AML-193 (cell line): ENCODE results near the gene NCLN.
"Not testable (repeated sequence)": the region's sequence is repeated elsewhere in the genome, so short reads cannot be mapped to it uniquely, and the experiment has no call there.

Experiments used
- DNase-seq, 2 experiments: peaks; one replicate each; lab custom pipeline; 2025; lab: John Stamatoyannopoulos, UW

Gene NCLN

DNA sequence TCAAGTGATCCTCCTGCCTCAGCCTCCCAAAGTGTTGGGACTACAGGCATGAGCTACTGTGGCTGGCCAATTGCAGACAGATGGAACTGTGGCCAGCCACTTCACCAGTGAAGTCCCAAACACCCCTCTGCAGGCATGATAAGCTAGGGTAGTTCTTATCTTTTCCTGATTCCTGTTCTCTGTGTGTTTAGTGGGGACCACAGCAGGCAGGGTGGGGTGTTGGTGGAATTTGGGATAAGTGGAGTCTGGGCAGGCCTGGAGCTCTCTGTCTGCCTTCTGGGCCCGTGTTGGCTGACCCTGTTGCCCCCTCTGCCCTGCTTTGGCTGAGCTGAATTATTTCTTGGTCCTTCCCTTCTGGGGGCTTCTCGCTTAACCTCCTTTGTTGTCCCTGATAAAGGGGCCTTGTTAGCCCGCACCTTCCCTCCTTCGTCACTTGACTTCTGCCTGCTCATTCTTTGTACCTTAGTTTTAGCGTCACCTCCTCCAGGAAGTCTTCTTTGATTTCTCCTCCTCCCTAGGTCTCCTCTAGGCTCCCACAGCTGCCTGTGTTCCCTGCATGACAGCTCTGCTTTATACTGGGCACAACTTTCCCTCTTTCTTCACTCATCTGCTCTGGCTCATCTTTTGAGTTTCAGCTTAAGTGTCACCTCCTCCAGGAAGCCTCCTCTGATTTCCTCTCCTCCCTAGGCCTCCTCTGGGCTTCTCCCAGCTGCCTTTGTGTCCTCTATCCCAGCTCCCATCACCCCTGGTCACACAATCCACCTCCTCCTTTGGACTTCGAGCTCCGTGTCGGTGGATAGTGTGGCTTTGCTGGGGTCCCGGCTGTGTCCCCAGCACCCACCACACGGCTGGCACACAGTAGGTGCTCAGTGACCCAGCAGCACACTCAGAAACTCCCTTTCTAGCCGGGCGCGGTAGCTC lies 1.7 kb upstream of the NCLN start:
- DNase-seq = no peak

DNA sequence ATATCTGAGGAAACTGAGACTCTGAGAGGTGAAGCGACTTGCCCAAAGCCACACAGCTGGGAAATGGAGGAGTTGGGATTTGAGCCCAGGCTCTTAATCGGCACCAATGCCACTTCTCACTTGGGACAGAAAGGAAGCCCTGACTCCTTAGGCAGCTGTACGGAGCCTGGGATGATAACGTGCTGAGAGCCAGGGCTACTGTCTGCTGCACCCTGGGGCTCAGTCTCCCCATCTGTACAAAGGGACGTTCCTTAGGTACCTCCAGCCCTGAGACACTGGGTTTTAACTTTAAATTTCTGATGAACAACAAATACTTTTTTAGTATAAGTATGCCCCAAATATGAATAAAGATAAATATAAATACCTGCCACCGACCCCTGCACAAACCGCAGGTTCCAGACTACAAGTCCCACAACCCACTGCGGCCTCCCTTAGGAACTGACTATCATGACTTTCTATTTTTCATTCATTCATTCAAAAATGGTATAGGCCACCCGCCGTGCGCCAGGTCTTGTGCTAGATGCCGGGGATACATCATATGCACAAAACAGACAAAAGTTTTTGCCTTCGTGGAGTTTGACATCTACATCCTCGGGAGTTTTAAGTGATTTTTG lies 776 bp upstream of the NCLN start:
- DNase-seq = peak; percentile 72 to 77

DNA sequence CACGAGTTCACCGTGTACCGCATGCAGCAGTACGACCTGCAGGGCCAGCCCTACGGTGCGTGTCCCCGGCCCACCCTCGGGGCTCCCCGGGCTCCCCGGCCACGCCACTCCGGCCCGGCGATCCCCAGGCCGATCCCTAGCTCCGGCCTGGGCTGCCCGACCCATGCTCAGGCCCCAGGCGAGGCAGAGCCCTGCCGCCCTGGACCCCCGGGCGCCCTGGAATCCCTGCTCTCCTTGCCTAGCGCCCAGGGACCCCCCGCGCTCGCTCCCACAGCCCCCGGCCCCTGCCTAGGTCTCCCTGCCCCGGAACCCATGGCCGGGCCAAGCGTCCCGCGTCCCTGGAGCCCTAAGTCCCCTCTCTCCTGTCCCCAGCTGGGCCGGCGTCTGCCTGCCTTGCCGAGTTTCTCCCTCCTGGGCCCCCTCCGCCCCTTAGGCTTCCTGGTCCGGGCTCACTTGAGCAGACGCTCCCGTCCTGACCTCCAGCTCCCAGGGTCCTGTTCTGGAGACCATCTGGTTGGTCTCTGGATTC lies 494 bp downstream of the NCLN start:
- DNase-seq = no peak

DNA sequence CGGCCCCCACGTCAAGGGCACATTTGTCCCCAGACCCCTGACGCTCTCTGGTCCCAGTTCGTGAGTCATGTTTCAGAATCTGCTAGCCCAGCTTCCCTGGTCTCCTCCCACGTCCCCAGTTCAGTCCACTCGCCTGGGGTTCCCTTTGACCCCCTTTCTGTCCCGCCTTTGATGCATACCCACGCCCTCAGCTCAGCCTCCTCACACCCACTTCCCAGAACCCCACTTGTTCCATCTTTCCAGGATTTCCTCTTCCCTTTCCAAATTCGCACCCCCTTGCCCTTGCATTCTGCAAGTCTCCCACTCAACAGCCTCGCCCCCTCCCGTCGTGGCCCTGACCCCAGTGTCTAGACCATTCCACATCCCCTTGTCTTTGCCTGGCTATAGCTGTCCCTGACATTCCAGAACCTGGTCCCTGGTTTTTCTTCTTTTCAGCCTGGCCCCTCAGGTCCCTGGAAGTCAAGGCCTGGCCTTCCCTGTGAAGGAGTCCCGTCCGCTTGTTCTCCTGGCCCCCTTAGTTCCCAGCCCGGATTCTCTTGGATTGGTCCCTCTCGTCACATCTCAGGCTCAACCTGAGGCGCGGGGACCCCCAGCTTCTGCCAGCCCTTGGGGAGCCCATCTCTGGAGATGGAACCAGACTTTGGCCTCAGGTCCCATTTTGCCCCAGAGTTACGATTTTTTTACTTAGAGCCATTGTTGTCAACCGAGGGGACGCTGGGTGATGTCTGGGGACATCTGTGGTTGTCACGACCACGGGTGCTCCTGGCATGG lies 1.3 kb downstream of the NCLN start:
- DNase-seq = no peak

DNA sequence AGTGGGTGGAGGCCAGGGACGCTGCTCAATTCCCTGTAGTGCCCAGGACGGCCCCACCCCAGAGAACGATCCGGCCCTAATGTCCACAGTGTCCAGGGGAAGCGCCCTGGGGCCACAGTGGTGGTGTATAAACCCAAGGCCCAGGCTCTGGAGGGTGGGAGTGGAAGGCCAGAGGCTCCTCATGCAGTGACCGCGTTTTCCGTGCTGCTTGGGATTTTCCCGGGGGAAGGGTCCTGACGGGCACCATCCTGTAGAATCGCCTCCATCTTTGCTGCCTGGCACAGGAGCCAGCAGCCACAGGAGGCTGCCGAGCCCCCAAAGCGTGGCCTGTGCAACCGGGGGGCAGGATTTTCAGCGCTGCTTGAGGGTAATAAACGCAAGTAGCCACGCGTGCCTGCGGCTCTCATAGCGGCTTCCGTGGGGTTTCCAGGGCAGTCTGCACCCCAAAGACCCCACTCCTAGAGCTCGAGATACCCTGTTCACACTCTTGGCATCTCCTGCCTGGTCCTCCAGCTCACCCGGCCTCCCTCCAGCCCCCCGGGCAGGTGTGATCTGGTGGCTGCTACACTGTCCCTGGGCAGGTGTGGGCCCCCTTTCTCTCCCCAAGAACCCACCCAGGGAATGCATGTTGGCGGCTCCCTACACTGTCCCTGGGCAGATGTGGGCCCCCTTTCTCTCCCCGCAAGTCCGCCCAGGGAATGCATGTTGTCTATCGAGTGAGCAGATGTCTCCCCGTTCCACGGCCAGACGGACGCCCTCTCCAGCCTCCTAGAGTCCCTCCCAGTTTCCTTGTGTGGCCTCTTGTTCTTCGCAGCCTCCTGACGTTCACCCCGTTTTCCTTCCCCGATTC lies 2.2 kb downstream of the NCLN start:
- DNase-seq = no peak

GRCh38 chr19:3188627-3189596 lies 3.2 kb downstream of the NCLN start:
- peak; percentile 15 to 52 for DNase-seq

- DNase-seq = no peak
These were observed 4.2 kb downstream of the NCLN start for GRCh38 chr19:3189702-3190469.

- DNase-seq = no peak
These were observed 4.7 kb downstream of the NCLN start for GRCh38 chr19:3190470-3190770.

DNA sequence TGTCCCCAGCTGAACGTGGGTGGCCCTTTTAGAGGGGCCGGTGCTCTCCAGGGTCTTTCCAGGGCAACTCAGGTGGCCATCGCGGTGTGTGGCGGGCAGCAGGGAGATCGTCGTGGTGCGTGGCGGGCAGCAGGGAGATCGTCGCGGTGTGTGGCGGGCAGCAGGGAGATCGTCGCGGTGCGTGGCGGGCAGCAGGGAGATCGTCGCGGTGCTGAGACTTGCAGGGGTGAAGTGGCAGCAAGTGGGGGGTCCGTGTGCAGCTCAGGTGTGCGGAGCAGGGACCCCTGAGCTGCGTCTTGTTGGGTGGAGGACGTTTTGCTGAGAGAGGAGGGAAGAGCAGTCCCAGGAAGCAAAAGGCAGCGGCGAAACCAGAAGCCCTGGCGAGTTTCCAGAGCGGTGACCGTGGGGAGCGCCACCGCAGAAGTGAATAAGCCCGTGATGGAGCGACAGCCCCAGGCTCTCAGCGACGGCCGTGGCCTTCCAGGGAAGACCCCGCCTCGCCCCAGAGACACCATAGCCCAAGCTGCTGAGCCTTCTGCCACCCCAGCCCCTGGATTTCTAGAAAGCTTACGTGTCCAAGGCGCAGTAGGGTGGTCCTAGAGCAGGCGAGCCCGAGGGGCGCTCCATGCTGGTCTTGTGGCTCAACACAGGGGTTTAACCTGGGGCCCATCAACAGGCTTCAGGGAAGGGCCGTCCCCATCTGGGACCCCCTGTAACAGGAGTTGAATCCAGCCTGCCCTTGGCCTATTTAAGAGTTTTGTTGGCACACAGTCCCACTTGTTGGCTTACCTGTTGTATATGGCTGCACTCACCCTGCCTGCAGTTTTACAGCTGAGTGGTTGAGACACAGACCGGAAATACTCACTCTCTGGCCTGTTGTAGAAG lies 5.4 kb downstream of the NCLN start:
- DNase-seq = no peak

GRCh38 chr19:3191806-3192104 lies 6.0 kb downstream of the NCLN start:
- not testable (repeated sequence) for DNase-seq

GRCh38 chr19:3192228-3192635 lies 6.5 kb downstream of the NCLN start:
- no peak for DNase-seq

- no peak for DNase-seq
These were observed 7.0 kb downstream of the NCLN start for GRCh38 chr19:3192684-3193083.

DNA sequence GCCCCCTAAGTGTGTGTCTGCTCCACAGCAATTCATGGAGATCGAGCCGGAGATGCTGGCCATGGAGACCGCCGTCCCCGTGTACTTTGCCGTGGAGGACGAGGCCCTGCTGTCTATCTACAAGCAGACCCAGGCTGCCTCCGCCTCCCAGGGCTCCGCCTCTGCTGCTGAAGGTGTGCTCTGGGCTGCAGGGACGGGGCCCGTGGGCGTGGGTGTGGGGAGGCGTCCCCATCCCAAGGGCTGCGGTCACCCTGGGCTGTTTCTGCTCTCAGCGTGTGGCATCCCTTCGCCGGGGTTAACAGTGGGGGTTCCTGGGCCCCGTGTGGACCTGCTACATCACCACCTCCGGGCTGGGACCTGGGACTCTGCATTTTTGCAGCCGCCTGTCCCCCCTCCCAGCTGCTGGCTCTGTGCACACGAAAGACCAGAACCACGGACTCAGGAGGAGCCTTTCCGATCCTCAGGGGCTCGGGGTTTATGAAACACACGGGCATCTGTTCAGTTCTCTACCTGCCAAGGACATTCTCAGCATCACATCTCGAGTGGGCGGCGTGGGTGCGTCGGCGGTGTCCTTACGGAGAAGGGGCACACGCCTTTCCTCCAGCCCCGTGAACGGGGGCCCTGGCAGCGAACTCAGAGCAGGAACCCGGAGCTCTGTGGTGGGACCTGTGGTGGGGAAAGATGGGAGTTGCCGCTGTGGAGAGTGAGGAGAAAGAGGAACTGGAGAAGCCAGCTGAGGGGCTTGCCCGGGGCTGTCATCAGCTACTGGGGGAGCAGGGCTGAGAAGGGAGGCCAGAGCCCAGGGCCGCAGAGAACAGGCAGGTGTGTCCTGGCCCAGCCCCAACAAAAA lies 7.8 kb downstream of the NCLN start:
- no peak for DNase-seq

- DNase-seq = no peak
These were observed 8.7 kb downstream of the NCLN start for GRCh38 chr19:3194106-3195087.

GRCh38 chr19:3196064-3196932 lies 10.6 kb downstream of the NCLN start:
- DNase-seq = no peak

DNA sequence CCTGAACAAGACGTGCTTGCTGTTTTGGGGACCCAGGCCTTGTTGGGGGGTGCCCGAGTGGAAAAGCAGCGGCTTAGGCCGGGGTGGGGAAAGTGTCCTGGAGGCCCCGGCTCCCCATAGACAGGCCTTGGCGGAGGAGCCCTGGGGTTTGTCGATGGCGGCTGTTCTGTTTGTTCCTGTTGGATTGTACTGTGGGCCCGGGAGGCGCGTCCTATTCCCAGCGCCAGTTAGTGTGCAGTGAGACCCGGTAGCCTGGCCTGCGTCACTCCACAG lies 11.1 kb downstream of the NCLN start:
- DNase-seq = no peak
